GM23248 (cell line): ENCODE measurements around the gene CDK9. TPM values are rescaled to one million over a fixed set of nuclear protein-coding genes. Genes with fewer than 3 reads are reported as not detected.
"Not testable (repeated sequence)": the region's sequence is repeated elsewhere in the genome, so short reads cannot be mapped to it uniquely, and the experiment has no call there.

ENCODE experiments used
- DNase-seq: peaks from one replicate; pipeline ENCODE4 v3.0.0-alpha.2; 2015
- H2AFZ ChIP-seq: fragments of 200-600 bp; sonication (generic); 2 replicates; pipeline ENCODE4 v1.6.1; 2016; ENCODE audit warnings: antibody characterized with exemption
- H3F3A ChIP-seq: fragments of 200-600 bp; sonication (generic); 2 replicates; pipeline ENCODE4 v1.6.1; 2016; ENCODE audit warnings: mild to moderate bottlenecking, antibody characterized with exemption, mixed run types; ENCODE audit not compliant: insufficient read depth
- H3K27ac ChIP-seq: fragments of 200-600 bp; sonication (generic); 2 replicates; pipeline ENCODE4 v1.5.1; 2016; ENCODE audit warnings: mild to moderate bottlenecking
- H3K27me3 ChIP-seq: fragments of 200-600 bp; sonication (generic); replicated peaks from 2 replicates; pipeline ENCODE4 v1.6.1; 2016; ENCODE audit warnings: mild to moderate bottlenecking; ENCODE audit not compliant: insufficient read depth
- H3K36me3 ChIP-seq: fragments of 200-600 bp; sonication (generic); 2 replicates; pipeline ENCODE4 v1.6.1; 2016; ENCODE audit warnings: low read depth, mild to moderate bottlenecking
- H3K4me1 ChIP-seq: fragments of 200-600 bp; sonication (generic); 2 replicates; pipeline ENCODE4 v1.6.1; 2016; ENCODE audit warnings: mild to moderate bottlenecking; ENCODE audit not compliant: insufficient read depth
- H3K4me2 ChIP-seq: fragments of 200-600 bp; sonication (generic); one replicate; pipeline ENCODE4 v1.6.1; 2016; ENCODE audit warnings: mild to moderate bottlenecking; ENCODE audit not compliant: unreplicated experiment
- H3K4me3 ChIP-seq: fragments of 200-600 bp; sonication (generic); 2 replicates; pipeline ENCODE4 v1.5.1; 2016; ENCODE audit warnings: mild to moderate bottlenecking
- H3K79me2 ChIP-seq: fragments of 200-600 bp; sonication (generic); 2 replicates; pipeline ENCODE4 v1.6.1; 2016; ENCODE audit warnings: mild to moderate bottlenecking; ENCODE audit not compliant: insufficient read depth
- H3K9ac ChIP-seq: fragments of 200-600 bp; sonication (generic); 2 replicates; pipeline ENCODE4 v1.6.1; 2016; ENCODE audit warnings: mild to moderate bottlenecking
- H3K9me2 ChIP-seq: fragments of 200-600 bp; sonication (generic); 2 replicates; pipeline ENCODE4 v1.6.1; 2016; ENCODE audit warnings: mixed run types, mild to moderate bottlenecking, moderate library complexity; ENCODE audit not compliant: insufficient read depth
- H3K9me3 ChIP-seq: fragments of 200-600 bp; sonication (generic); one replicate; pipeline ENCODE4 v1.6.1; 2017; ENCODE audit warnings: low read depth
- H4K20me1 ChIP-seq: fragments of 200-600 bp; sonication (generic); 2 replicates; pipeline ENCODE4 v1.6.0; 2016; ENCODE audit not compliant: insufficient read depth
- EZH2 ChIP-seq: fragments of 200-600 bp; sonication (generic); IDR thresholded peaks from 2 replicates; pipeline ENCODE4 v1.6.1; 2018; ENCODE audit warnings: antibody characterized with exemption, mild to moderate bottlenecking; ENCODE audit not compliant: insufficient read depth, poor library complexity, severe bottlenecking
- EZH2phosphoT487 ChIP-seq: fragments of 200-600 bp; sonication (generic); IDR thresholded peaks from 2 replicates; pipeline ENCODE4 v1.6.1; 2018; ENCODE audit warnings: antibody characterized with exemption, moderate library complexity, mild to moderate bottlenecking, low read depth; ENCODE audit not compliant: insufficient read depth
- WGBS, 2 experiments: methylation state at CpG; one replicate each; pipeline ENCODE4 v1.1.6; 2015 to 2017; ENCODE audit warnings: low lambda C conversion rate in 2 of 2, low coverage in 1 of 2; ENCODE audit errors: missing lambda C conversion rate in 2 of 2; 5-methylcytosine and 5-hydroxymethylcytosine counted together
- in situ Hi-C: fragments of 300-500 bp; cut with MboI; formaldehyde crosslinking; loops from 2 replicates; pipeline ENCODE4 v1.15.0; 2020
- microRNA-seq: library from miRNA; unstranded; fragments of <30 nt; microRNA quantifications from one replicate; pipeline ENCODE4, GENCODE V29; 2016; ENCODE audit warnings: borderline number of aligned reads
- polyA plus RNA-seq: library from polyadenylated mRNA; unstranded; fragments of >200 nt; fragmentation: Nextera tagmentation; extraction: Ambion mirVana; gene quantifications from 2 replicates; pipeline ENCODE4 v1.2.1, GENCODE V29; 2016
- small RNA-seq: library from RNA; depleted of rRNA; stranded (forward); fragments of <200 nt; gene quantifications from one replicate; pipeline ENCODE3, GENCODE V24; 2014; ENCODE audit warnings: low read depth, low replicate concordance
- total RNA-seq: library from RNA; depleted of rRNA; stranded (reverse); fragments of >200 nt; shearing (Covaris generic); gene quantifications from 2 replicates; pipeline ENCODE4 v1.2.3, GENCODE V29; 2014; rRNA removed

CDK9 gene
- total and polyA plus RNA-seq, 2 experiments from 2014 or later, result 43.7 to 59.7 TPM

- Histone ChIP-seq H3K9me3 (no peaks in the 10 kb centered on the region), H3K36me3 (0 out of 2 replicates have a peak, but pooled peaks cover 6% of the 10 kb centered on the region), H3K4me3 (0 out of 2 replicates have a peak overlapping the region, but pooled peaks have one; percentile 32), H3F3A (peaks cover 65% of the 10 kb centered on the region), H3K4me2 (peak overlapping the region; percentile 77), H3K9ac (peak overlapping the region; percentile 94), H4K20me1 (no peaks in the 10 kb centered on the region), H3K27ac (peak overlapping the region; percentile 100), H3K4me1 (peaks cover 63% of the 10 kb centered on the region), H3K9me2 (no peaks in the 10 kb centered on the region), H3K79me2 (peaks cover 84% of the 10 kb centered on the region), H2AFZ (peak overlapping the region; percentile 63), H3K27me3 (no peaks in the 10 kb centered on the region)
- in situ Hi-C loops, result no loop called here
- WGBS, 2 experiments, result 2 to 3% methylated on average over 12 to 17 of the region's 17 CpGs
- TF ChIP-seq EZH2phosphoT487 (no peak), EZH2 (no peak)
- DNase-seq, result peak; percentile 93
Measured at GRCh38 chr9:127835991-127836516, 50.2 kb downstream of the CDK9 start.

GRCh38 chr9:127836561-127836960 is 50.7 kb downstream of the CDK9 start:
- H3K9me2 ChIP-seq, H3K36me3 ChIP-seq, H3K9me3 ChIP-seq, H3K27me3 ChIP-seq, H4K20me1 ChIP-seq, in situ Hi-C loops: not testable (repeated sequence)
- H3K4me3 ChIP-seq, result 0 out of 2 replicates have a peak overlapping the region, but pooled peaks have one; percentile 32
- peak overlapping the region; percentile 77 for H3K4me2 ChIP-seq
- H3K9ac ChIP-seq, result peak overlapping the region; percentile 94
- peak overlapping the region; percentile 63; the same call in 1 of the 2 replicates for H2AFZ ChIP-seq
- peaks cover 67% of the 10 kb centered on the region for H3F3A ChIP-seq
- peaks cover 84% of the 10 kb centered on the region for H3K79me2 ChIP-seq
- DNase-seq, result peak; percentile 44
- peaks cover 63% of the 10 kb centered on the region for H3K4me1 ChIP-seq
- WGBS, 2 experiments, result 25 to 37% methylated on average over 3 of the region's 3 CpGs
- H3K27ac ChIP-seq, result peak overlapping the region; percentile 100

GRCh38 chr9:127837346-127837745 is 51.5 kb downstream of the CDK9 start:
- Histone ChIP-seq H3K9me2 (no peaks in the 10 kb centered on the region), H3F3A (peaks cover 65% of the 10 kb centered on the region), H2AFZ (no peak overlapping the region), H3K27me3 (no peaks in the 10 kb centered on the region), H3K36me3 (0 out of 2 replicates have a peak, but pooled peaks cover 10% of the 10 kb centered on the region), H3K79me2 (peaks cover 82% of the 10 kb centered on the region), H3K9me3 (no peaks in the 10 kb centered on the region), H3K4me2 (peak overlapping the region; percentile 36), H3K9ac (peak overlapping the region; percentile 94), H3K27ac (peak overlapping the region; percentile 100), H3K4me1 (peaks cover 59% of the 10 kb centered on the region), H4K20me1 (no peaks in the 10 kb centered on the region), H3K4me3 (no peak overlapping the region)
- TF ChIP-seq EZH2phosphoT487 (no peak), EZH2 (no peak)
- WGBS, 2 experiments, result 64 to 72% methylated on average over 4 of the region's 4 CpGs
- DNase-seq, result no peak
- in situ Hi-C loops, result no loop called here

- Histone ChIP-seq H4K20me1 (no peaks in the 10 kb centered on the region), H3F3A (peaks cover 56% of the 10 kb centered on the region), H3K9me3 (no peaks in the 10 kb centered on the region), H3K27ac (peak overlapping the region; percentile 100), H3K4me1 (peaks cover 50% of the 10 kb centered on the region), H3K9ac (peak overlapping the region; percentile 94), H3K9me2 (no peaks in the 10 kb centered on the region), H2AFZ (no peak overlapping the region), H3K27me3 (no peaks in the 10 kb centered on the region), H3K79me2 (peaks cover 81% of the 10 kb centered on the region), H3K4me2 (peak overlapping the region; percentile 36), H3K36me3 (0 out of 2 replicates have a peak, but pooled peaks cover 4% of the 10 kb centered on the region), H3K4me3 (peak overlapping the region; percentile 44)
- TF ChIP-seq EZH2phosphoT487, result no peak
- no peak for TF ChIP-seq EZH2
- in situ Hi-C loops, result no loop called here
- peak; percentile 99 for DNase-seq
- WGBS, 2 experiments, result 4 to 8% methylated on average over 17 to 18 of the region's 18 CpGs
Measured at GRCh38 chr9:127838375-127839078, 52.7 kb downstream of the CDK9 start.

Small RNA genes within 50 kb of the gene (microRNA-seq; reads per million reads assigned to microRNA genes)
- not detected for gene MIR2861
- gene MIR3960, result not detected

Small RNA genes within 50 kb of the gene (small RNA-seq; reads per million reads assigned to genes)
- not detected for gene RF00019

Other genes with a start within 250 kb of the CDK9 start
- gene STXBP1, start 173.8 kb upstream of the CDK9 start, total RNA-seq, result 28.5 and 61.8 TPM in 2 replicates
- 42.3 and 43.7 TPM in 2 replicates for gene STXBP1, start 173.8 kb upstream of the CDK9 start, polyA plus RNA-seq
- not detected in 2 replicates for gene CFAP157, start 79.0 kb upstream of the CDK9 start, total RNA-seq
- gene CFAP157, start 79.0 kb upstream of the CDK9 start, polyA plus RNA-seq, result 0.43 and 0.55 TPM in 2 replicates
- 23.1 and 33.1 TPM in 2 replicates for gene PTRH1, start 70.4 kb upstream of the CDK9 start, total RNA-seq
- gene PTRH1, start 70.4 kb upstream of the CDK9 start, polyA plus RNA-seq, result 34.3 and 40.3 TPM in 2 replicates
- gene TTC16, start 70.0 kb upstream of the CDK9 start, total RNA-seq, result not detected in 2 replicates
- gene TTC16, start 70.0 kb upstream of the CDK9 start, polyA plus RNA-seq, result 0.05 and 0.06 TPM in 2 replicates
- 2.9 and 9.0 TPM in 2 replicates for gene TOR2A, start 50.7 kb upstream of the CDK9 start, total RNA-seq
- gene TOR2A, start 50.7 kb upstream of the CDK9 start, polyA plus RNA-seq, result 9.2 and 10.3 TPM in 2 replicates
- gene SH2D3C, start 7.4 kb upstream of the CDK9 start, total RNA-seq, result not detected in 2 replicates
- not detected in 2 replicates for gene SH2D3C, start 7.4 kb upstream of the CDK9 start, polyA plus RNA-seq
- 67.7 and 80.4 TPM in 2 replicates for gene FPGS, start 16.8 kb downstream of the CDK9 start, total RNA-seq
- gene FPGS, start 16.8 kb downstream of the CDK9 start, polyA plus RNA-seq, result 60.2 and 71.4 TPM in 2 replicates
- 54.5 and 57.4 TPM in 2 replicates for gene ENG, start 68.6 kb downstream of the CDK9 start, total RNA-seq
- 226 and 232 TPM in 2 replicates for gene ENG, start 68.6 kb downstream of the CDK9 start, polyA plus RNA-seq
- 51.8 and 52.9 TPM in 2 replicates for gene AK1, start 91.6 kb downstream of the CDK9 start, total RNA-seq
- gene AK1, start 91.6 kb downstream of the CDK9 start, polyA plus RNA-seq, result 157 and 159 TPM in 2 replicates
- 78.8 and 88.0 TPM in 2 replicates for gene ST6GALNAC6, start 113.6 kb downstream of the CDK9 start, total RNA-seq
- 81.1 and 82.0 TPM in 2 replicates for gene ST6GALNAC6, start 113.6 kb downstream of the CDK9 start, polyA plus RNA-seq
- 45.5 and 61.0 TPM in 2 replicates for gene ST6GALNAC4, start 131.0 kb downstream of the CDK9 start, total RNA-seq
- 33.7 and 40.1 TPM in 2 replicates for gene ST6GALNAC4, start 131.0 kb downstream of the CDK9 start, polyA plus RNA-seq
- gene PIP5KL1, start 144.7 kb downstream of the CDK9 start, total RNA-seq, result 5.5 and 16.6 TPM in 2 replicates
- 8.8 and 9.4 TPM in 2 replicates for gene PIP5KL1, start 144.7 kb downstream of the CDK9 start, polyA plus RNA-seq
- gene DPM2, start 151.8 kb downstream of the CDK9 start, total RNA-seq, result 27.0 and 33.3 TPM in 2 replicates
- 62.8 and 66.5 TPM in 2 replicates for gene DPM2, start 151.8 kb downstream of the CDK9 start, polyA plus RNA-seq
- 6.1 and 29.6 TPM in 2 replicates for gene EEIG1, start 195.0 kb downstream of the CDK9 start, total RNA-seq
- 8.9 and 9.3 TPM in 2 replicates for gene EEIG1, start 195.0 kb downstream of the CDK9 start, polyA plus RNA-seq